Endothelial cell of umbilical vein (primary cell): ENCODE results near the gene FYN. TPM values are rescaled to one million over a fixed set of nuclear protein-coding genes. Genes with fewer than 3 reads are reported as not detected.

Experiments
- BruUV-seq: library from RNA; stranded (reverse); fragments of 400-500 nt; replicated peaks from 2 replicates; lab custom pipeline; 2021; lab: Mats Ljungman, UMichigan
- CTCF ChIA-PET: fragments of 300-600, 350-600 bp; sonication (Branson Sonifier 250); formaldehyde crosslinking; loops from one replicate; lab custom pipeline; 2021; ENCODE audit warnings: antibody characterized with exemption, inconsistent platforms; lab: Charles Lee
- POLR2A ChIA-PET: fragments of 300-600, 350-600 bp; sonication (Branson Sonifier 250); formaldehyde crosslinking; loops from one replicate; lab custom pipeline; 2021; ENCODE audit warnings: antibody characterized with exemption, inconsistent platforms; lab: Charles Lee
- DNase-seq: peaks from one replicate; pipeline ENCODE4 v3.0.0-alpha.2; 2011; ENCODE audit warnings: low read depth, low spot score
- FAIRE-seq: peaks from 2 replicates; lab custom pipeline; 2011; peaks lifted over from hg19 to GRCh38; lab: Jason Lieb, UNC
- H2AFZ ChIP-seq: 2 replicates; pipeline ENCODE4 v1.6.0; 2012; ENCODE audit warnings: low read depth, low read length, control low read depth, inconsistent platforms
- H3K27ac ChIP-seq: 2 replicates; pipeline ENCODE4 v1.5.1; 2011; ENCODE audit warnings: low read depth, mild to moderate bottlenecking, control low read depth, low read length, moderate library complexity; ENCODE audit not compliant: insufficient read depth
- H3K27me3 ChIP-seq, 2 experiments: 2 replicates each; pipeline versions ENCODE4 v1.6.0 to v1.6.1; 2011; ENCODE audit warnings: low read length in 2 of 2, mixed read lengths in 1 of 2; ENCODE audit not compliant: control insufficient read depth in 2 of 2, insufficient read depth in 2 of 2
- H3K36me3 ChIP-seq, 2 experiments: 2 replicates in 1 of 2; 3 replicates in 1 of 2; pipeline ENCODE4 v1.5.1; 2011; ENCODE audit warnings: low read length in 2 of 2, mild to moderate bottlenecking in 1 of 2, moderate library complexity in 1 of 2; ENCODE audit not compliant: control insufficient read depth in 2 of 2, insufficient read depth in 2 of 2; ENCODE audit errors: extremely low read depth in 1 of 2
- H3K4me1 ChIP-seq: 3 replicates; pipeline ENCODE4 v1.5.1; 2011; ENCODE audit warnings: mild to moderate bottlenecking, low read length; ENCODE audit not compliant: control insufficient read depth, insufficient read depth; ENCODE audit errors: extremely low read depth
- H3K4me2 ChIP-seq: 2 replicates; pipeline ENCODE4 v1.6.1; 2011; ENCODE audit warnings: low read length, control low read depth, mixed read lengths; ENCODE audit not compliant: insufficient read depth
- H3K4me3 ChIP-seq, 3 experiments: fragments of 200-600 bp in 1 of 3; sonication (generic), shearing (Covaris generic) in 1 of 3; replicated peaks in 1 of 3; 2 replicates each; pipeline ENCODE4 v1.5.1; 2011 to 2016; ENCODE audit warnings: control low read depth in 3 of 3, low read length in 3 of 3, mild to moderate bottlenecking in 2 of 3, inconsistent platforms in 1 of 3, low read depth in 1 of 3, moderate library complexity in 1 of 3; ENCODE audit not compliant: insufficient read depth in 1 of 3
- H3K79me2 ChIP-seq: 2 replicates; pipeline ENCODE4 v1.6.0; 2012; ENCODE audit warnings: low read length, inconsistent platforms; ENCODE audit not compliant: control insufficient read depth, insufficient read depth
- H3K9ac ChIP-seq: replicated peaks from 2 replicates; pipeline ENCODE3; 2011; ENCODE audit warnings: low read length, control low read depth; ENCODE audit not compliant: insufficient read depth; ENCODE audit errors: extremely low read depth
- H3K9me1 ChIP-seq: replicated peaks from 3 replicates; pipeline ENCODE4 v1.6.0; 2011; ENCODE audit warnings: mild to moderate bottlenecking, low read length; ENCODE audit not compliant: control insufficient read depth, insufficient read depth; ENCODE audit errors: extremely low read depth
- H3K9me3 ChIP-seq: replicated peaks from 2 replicates; pipeline ENCODE4 v1.5.1; 2012; ENCODE audit warnings: low read length, inconsistent platforms; ENCODE audit not compliant: control insufficient read depth, insufficient read depth
- H4K20me1 ChIP-seq: replicated peaks from 2 replicates; pipeline ENCODE3; 2011; ENCODE audit warnings: mild to moderate bottlenecking, low read length; ENCODE audit not compliant: control insufficient read depth, insufficient read depth; ENCODE audit errors: extremely low read depth
- EZH2 ChIP-seq: IDR thresholded peaks from 2 replicates; pipeline ENCODE4 v1.6.1; 2012; ENCODE audit warnings: borderline replicate concordance, low read depth, mild to moderate bottlenecking, moderate library complexity, low read length, inconsistent platforms; ENCODE audit not compliant: severe bottlenecking
- FOS ChIP-seq: IDR thresholded peaks from 2 replicates; pipeline ENCODE4 v1.6.1; 2011; ENCODE audit warnings: mild to moderate bottlenecking, low read length, moderate library complexity, borderline replicate concordance; ENCODE audit not compliant: insufficient read depth
- GATA2 ChIP-seq: IDR thresholded peaks from 2 replicates; pipeline ENCODE4 v1.7.0; 2011; ENCODE audit warnings: low read depth, mild to moderate bottlenecking, moderate library complexity, mixed read lengths, low read length; ENCODE audit not compliant: insufficient read length, insufficient read depth
- JUN ChIP-seq: IDR thresholded peaks from 2 replicates; pipeline ENCODE4 v1.6.1; 2011; ENCODE audit warnings: borderline replicate concordance, low read depth; ENCODE audit not compliant: insufficient read length, insufficient read depth
- MYC ChIP-seq: IDR thresholded peaks from one replicate; pipeline ENCODE4 v1.6.1; 2011; ENCODE audit warnings: mild to moderate bottlenecking, low read depth, low read length
- POLR2A ChIP-seq: IDR thresholded peaks from 2 replicates; pipeline ENCODE4 v1.6.1; 2012; ENCODE audit warnings: low read depth, mild to moderate bottlenecking, control low read depth, low read length
- POLR2AphosphoS5 ChIP-seq: IDR thresholded peaks from 2 replicates; pipeline ENCODE4 v1.6.1; 2012; ENCODE audit warnings: low read depth, mild to moderate bottlenecking, control low read depth, low read length, moderate library complexity; ENCODE audit not compliant: insufficient read depth
- dilution Hi-C: fragments of 300-500 bp; cut with MboI; formaldehyde crosslinking; loops from one replicate; pipeline ENCODE4 v1.15.0; 2019; ENCODE audit warnings: low sequenced_read_pairs; ENCODE audit not compliant: extremely low pct_ligation_motif_present
- intact Hi-C: fragments of 100-400 bp; cut with micrococcal nuclease; formaldehyde crosslinking; loops from one replicate; pipeline ENCODE4 v1.10.0; 2022
- polyA plus RNA-seq, 4 experiments: library from polyadenylated mRNA; depleted of rRNA in 3 of 4; stranded (reverse) in 3 of 4; unstranded in 1 of 4; fragments of >200 nt; gene quantifications; 2 replicates each; pipeline versions ENCODE4 v1.2.1 to v1.2.3, GENCODE V29; 2011 to 2012; ENCODE audit warnings: missing spikeins in 1 of 4
- total RNA-seq: library from RNA; stranded (reverse); gene quantifications from 2 replicates; pipeline ENCODE4 v1.2.3, GENCODE V29; 2021
- TF ChIP-seq, protein P1 (sequence below): IDR thresholded peaks from 2 replicates; pipeline ENCODE4 v1.6.1; 2011; ENCODE audit not compliant: insufficient read depth, insufficient read length
- TF ChIP-seq, protein P2 (sequence below), 2 donors: IDR thresholded peaks; 1 replicate in 1 of 2; 2 replicates in 1 of 2; pipeline ENCODE4 v1.5.1; 2011; ENCODE audit warnings: low read length in 2 of 2, mild to moderate bottlenecking in 2 of 2, moderate library complexity in 2 of 2, control low read depth in 1 of 2, inconsistent platforms in 1 of 2, low read depth in 1 of 2; ENCODE audit not compliant: insufficient read depth in 1 of 2; ENCODE audit errors: extremely low read depth in 1 of 2

Gene FYN
- total and polyA plus RNA-seq, 2 donors (not counting 3 experiments of a cell fraction or from before 2014, with no cell fraction given) = 69.0 to 143 TPM

DNA sequence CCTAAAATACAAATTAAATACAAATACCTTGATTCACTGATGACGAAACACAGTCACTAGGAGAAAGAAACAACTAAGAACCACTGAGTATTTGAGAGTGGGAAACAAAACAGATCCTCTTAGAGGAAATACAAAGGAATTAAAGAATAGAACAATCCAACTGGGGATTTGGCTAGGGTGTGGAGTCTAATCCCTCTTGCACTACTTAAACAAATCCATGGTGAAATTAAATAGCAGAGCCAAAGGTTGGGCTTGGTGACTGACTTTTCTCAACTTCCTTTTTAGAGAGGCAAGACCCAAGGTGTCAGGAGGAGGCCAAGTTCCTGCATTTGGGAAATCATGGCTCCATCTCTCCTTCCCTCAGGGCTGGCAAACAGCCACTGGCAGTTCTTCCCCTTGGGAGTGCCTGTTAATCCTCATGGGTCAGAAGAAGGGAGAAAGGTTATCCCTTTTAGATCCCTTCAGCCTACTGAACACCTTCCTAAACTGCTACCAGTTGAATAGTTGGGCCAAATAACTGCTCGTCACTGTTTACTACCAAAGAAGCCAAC lies 166.3 kb downstream of the FYN start:
- Histone ChIP-seq H3K4me1 (peaks cover 4% of the 10 kb centered on the region), H3K27me3 (no peaks in the 10 kb centered on the region), H2AFZ (no peak overlapping the region), H4K20me1 (no peaks in the 10 kb centered on the region), H3K27ac (no peak overlapping the region), H3K9ac (no peak overlapping the region), H3K36me3 (peaks cover 4 to 8% of the 10 kb centered on the region in 2 experiments), H3K9me3 (no peaks in the 10 kb centered on the region), H3K9me1 (no peaks in the 10 kb centered on the region), H3K4me2 (no peak overlapping the region), H3K4me3 (no peak overlapping the region), H3K79me2 (no peaks in the 10 kb centered on the region)
- no peak for TF ChIP-seq FOS
- TF ChIP-seq GATA2 = no peak
- dilution Hi-C loops = no loop called here
- no TSS peak for BruUV-seq
- CTCF ChIA-PET = no interaction called here
- intact Hi-C loops = no loop called here
- no peak for FAIRE-seq
- DNase-seq = no peak
- POLR2A ChIA-PET = no interaction called here

DNA sequence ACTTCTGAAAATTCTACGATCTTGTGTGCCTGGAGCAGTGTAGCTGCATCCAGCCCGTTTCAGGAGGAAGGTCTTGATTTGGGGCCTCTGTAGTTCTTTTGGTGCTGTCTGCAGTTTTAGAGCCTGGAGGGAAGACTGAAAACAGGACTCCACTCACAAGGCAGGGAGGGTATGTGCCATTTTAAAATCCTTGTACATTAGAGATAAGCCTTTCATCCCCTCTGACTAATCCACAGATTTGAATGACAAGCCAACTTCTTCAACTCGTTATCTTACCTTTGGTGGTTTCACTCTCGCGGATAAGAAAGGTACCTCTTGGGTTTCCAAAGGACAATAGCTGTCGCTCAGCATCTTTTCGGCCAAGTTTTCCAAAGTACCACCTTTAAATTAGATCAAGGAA lies 169.5 kb downstream of the FYN start:
- Histone ChIP-seq H3K4me2 (no peak overlapping the region), H3K9me1 (no peaks in the 10 kb centered on the region), H3K27me3 (no peaks in the 10 kb centered on the region), H3K36me3 (peaks cover 8 to 13% of the 10 kb centered on the region in 2 experiments), H3K4me1 (peaks cover 3% of the 10 kb centered on the region), H3K9ac (no peak overlapping the region), H3K79me2 (no peaks in the 10 kb centered on the region), H2AFZ (no peak overlapping the region), H3K27ac (no peak overlapping the region), H3K4me3 (no peak overlapping the region), H3K9me3 (no peaks in the 10 kb centered on the region), H4K20me1 (no peaks in the 10 kb centered on the region)
- dilution Hi-C loops = no loop called here
- FAIRE-seq (no peak), DNase-seq (no peak)
- TF ChIP-seq POLR2AphosphoS5 (no peak), FOS (no peak), EZH2 (no peak), JUN (no peak), GATA2 (no peak), MYC (no peak), POLR2A (no peak)
- TF ChIP-seq, protein P1, sequence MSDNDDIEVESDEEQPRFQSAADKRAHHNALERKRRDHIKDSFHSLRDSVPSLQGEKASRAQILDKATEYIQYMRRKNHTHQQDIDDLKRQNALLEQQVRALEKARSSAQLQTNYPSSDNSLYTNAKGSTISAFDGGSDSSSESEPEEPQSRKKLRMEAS = no peak
- TF ChIP-seq, protein P2, sequence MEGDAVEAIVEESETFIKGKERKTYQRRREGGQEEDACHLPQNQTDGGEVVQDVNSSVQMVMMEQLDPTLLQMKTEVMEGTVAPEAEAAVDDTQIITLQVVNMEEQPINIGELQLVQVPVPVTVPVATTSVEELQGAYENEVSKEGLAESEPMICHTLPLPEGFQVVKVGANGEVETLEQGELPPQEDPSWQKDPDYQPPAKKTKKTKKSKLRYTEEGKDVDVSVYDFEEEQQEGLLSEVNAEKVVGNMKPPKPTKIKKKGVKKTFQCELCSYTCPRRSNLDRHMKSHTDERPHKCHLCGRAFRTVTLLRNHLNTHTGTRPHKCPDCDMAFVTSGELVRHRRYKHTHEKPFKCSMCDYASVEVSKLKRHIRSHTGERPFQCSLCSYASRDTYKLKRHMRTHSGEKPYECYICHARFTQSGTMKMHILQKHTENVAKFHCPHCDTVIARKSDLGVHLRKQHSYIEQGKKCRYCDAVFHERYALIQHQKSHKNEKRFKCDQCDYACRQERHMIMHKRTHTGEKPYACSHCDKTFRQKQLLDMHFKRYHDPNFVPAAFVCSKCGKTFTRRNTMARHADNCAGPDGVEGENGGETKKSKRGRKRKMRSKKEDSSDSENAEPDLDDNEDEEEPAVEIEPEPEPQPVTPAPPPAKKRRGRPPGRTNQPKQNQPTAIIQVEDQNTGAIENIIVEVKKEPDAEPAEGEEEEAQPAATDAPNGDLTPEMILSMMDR (IDR thresholded peaks at IDR 0.05; ENCODE audit: extremely low read depth in 1 of 2, insufficient read depth in 1 of 2, low read depth in 1 of 2, low read length in 2 of 2) = no peak
- intact Hi-C loops = loop anchor here (5.0 kb wide), 1 partner anchor 221 kb away; the partner anchor contains the start of gene REV3L
- ChIA-PET POLR2A (no interaction called here), CTCF (interaction anchor here (2.2 kb wide), 1 partner anchor 340 kb away, joined by 8 read pairs; no protein-coding TSS in a partner anchor)
- no TSS peak for BruUV-seq
